Ascending aorta (tissue), 2 donors: Measurements from ENCODE around the gene MME. TPM values are rescaled to one million over a fixed set of nuclear protein-coding genes. Genes with fewer than 3 reads are reported as not detected.
A peak's percentile ranks its signal among the peaks of the same experiment; 100 is the strongest.

Experiments
- DNase-seq, 2 donors: peaks; one replicate each; pipeline ENCODE4 v3.0.0-alpha.2; 2019; ENCODE audit warnings: low spot score in 2 of 2
- H3K27ac ChIP-seq, 2 donors: fragments of 200-600 bp; sonication (generic); one replicate each; pipeline ENCODE4 v1.5.1; 2016 to 2017; ENCODE audit warnings: mild to moderate bottlenecking in 1 of 2
- H3K27me3 ChIP-seq: fragments of 200-600 bp; sonication (generic); one replicate; pipeline ENCODE4 v1.5.1; 2017
- H3K36me3 ChIP-seq, 2 donors: fragments of 200-600 bp; sonication (generic); one replicate each; pipeline ENCODE4 v1.5.1; 2016
- H3K4me1 ChIP-seq, 2 donors: fragments of 200-600 bp; sonication (generic); one replicate each; pipeline ENCODE4 v1.5.1; 2016 to 2017; ENCODE audit warnings: mild to moderate bottlenecking in 1 of 2
- H3K4me3 ChIP-seq, 2 donors: fragments of 200-600 bp; sonication (generic); one replicate each; pipeline ENCODE4 v1.5.1; 2016 to 2017; ENCODE audit warnings: mild to moderate bottlenecking in 1 of 2
- H3K9me3 ChIP-seq, 2 donors: fragments of 200-600 bp; sonication (generic); one replicate each; pipeline ENCODE4 v1.5.1; 2016
- intact Hi-C: fragments of 100-400 bp; cut with DNase I; formaldehyde crosslinking; loops from one replicate; pipeline ENCODE4 v1.15.1; 2023
- total RNA-seq: library from RNA; depleted of rRNA; stranded (reverse); fragments of >200 nt; gene quantifications from one replicate; pipeline ENCODE4 v1.1.0, GENCODE V29; 2016
- TF ChIP-seq, protein P1 (sequence below), 3 experiments: fragments of 200-600 bp in 2 of 3; fragments of 450-650 bp in 1 of 3; sonication (generic) in 2 of 3; IDR thresholded peaks; one replicate each; pipeline ENCODE4 v1.5.1; 2016 to 2019; ENCODE audit warnings: antibody characterized with exemption in 3 of 3, mild to moderate bottlenecking in 1 of 3, moderate library complexity in 1 of 3

The MME gene
- total RNA-seq, 1 donor from 2014 or later = 1.5 TPM

DNA sequence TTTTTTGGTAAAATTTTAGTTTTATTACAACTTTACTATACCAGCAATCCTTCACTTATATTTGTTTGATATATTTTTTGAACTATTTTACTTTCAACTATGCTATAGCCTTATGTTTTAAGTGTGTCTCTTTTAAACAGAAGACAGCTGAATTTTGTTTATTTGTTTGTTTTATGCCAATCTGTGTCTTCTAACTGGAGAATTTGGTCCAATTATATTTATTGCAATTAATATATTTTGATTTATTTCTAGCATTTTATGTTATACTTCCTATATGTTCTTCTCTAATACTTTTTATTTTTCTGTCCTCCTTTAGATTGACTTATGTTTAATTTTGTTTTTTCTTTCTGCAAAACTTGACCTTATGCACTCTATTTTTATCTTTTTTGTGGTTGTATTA lies 4.9 kb upstream of the MME start:
- DNase-seq = no peak
- peaks cover 0 to 13% of the 10 kb centered on the region in 2 donors for H3K4me1 ChIP-seq

DNA sequence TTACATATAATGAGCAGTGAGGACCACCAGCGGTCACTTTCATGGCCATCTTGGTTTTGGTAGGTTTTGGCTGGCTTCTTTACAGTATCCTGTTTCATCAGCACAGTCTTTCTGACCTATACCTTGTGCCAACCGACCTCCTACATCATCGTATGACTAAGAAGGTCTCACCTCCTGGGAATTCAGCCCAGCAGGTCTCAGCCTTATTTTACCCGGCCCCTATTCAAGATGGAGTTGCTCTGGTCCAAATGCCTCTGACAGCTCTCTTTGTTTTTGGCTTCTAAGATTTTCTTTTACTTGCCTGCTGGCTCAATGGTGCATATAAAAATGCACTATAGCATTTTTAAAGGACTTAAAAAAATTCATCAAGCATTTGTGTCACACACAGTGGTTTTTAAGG lies 3.2 kb upstream of the MME start:
- H3K36me3 ChIP-seq = no peaks in the 10 kb centered on the region
- H3K4me3 ChIP-seq = no peak overlapping the region
- H3K27ac ChIP-seq = no peak overlapping the region
- intact Hi-C loops = no loop called here
- no peaks in the 10 kb centered on the region for H3K27me3 ChIP-seq
- DNase-seq = no peak
- peaks cover 0 to 10% of the 10 kb centered on the region in 2 donors for H3K9me3 ChIP-seq
- TF ChIP-seq, protein P1, sequence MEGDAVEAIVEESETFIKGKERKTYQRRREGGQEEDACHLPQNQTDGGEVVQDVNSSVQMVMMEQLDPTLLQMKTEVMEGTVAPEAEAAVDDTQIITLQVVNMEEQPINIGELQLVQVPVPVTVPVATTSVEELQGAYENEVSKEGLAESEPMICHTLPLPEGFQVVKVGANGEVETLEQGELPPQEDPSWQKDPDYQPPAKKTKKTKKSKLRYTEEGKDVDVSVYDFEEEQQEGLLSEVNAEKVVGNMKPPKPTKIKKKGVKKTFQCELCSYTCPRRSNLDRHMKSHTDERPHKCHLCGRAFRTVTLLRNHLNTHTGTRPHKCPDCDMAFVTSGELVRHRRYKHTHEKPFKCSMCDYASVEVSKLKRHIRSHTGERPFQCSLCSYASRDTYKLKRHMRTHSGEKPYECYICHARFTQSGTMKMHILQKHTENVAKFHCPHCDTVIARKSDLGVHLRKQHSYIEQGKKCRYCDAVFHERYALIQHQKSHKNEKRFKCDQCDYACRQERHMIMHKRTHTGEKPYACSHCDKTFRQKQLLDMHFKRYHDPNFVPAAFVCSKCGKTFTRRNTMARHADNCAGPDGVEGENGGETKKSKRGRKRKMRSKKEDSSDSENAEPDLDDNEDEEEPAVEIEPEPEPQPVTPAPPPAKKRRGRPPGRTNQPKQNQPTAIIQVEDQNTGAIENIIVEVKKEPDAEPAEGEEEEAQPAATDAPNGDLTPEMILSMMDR (IDR thresholded peaks at IDR 0.05) = no peak
- peaks cover 0 to 13% of the 10 kb centered on the region in 2 donors for H3K4me1 ChIP-seq

More for the DNA sequence above, 4.9 kb upstream of the MME start:
- H3K9me3 ChIP-seq = peaks cover 0 to 10% of the 10 kb centered on the region in 2 donors
- intact Hi-C loops = no loop called here
- H3K27me3 ChIP-seq = no peaks in the 10 kb centered on the region
- no peaks in the 10 kb centered on the region for H3K36me3 ChIP-seq
- no peak overlapping the region for H3K27ac ChIP-seq
- H3K4me3 ChIP-seq = no peak overlapping the region
- TF ChIP-seq, protein P1 (IDR thresholded peaks at IDR 0.05) = no peak

DNA sequence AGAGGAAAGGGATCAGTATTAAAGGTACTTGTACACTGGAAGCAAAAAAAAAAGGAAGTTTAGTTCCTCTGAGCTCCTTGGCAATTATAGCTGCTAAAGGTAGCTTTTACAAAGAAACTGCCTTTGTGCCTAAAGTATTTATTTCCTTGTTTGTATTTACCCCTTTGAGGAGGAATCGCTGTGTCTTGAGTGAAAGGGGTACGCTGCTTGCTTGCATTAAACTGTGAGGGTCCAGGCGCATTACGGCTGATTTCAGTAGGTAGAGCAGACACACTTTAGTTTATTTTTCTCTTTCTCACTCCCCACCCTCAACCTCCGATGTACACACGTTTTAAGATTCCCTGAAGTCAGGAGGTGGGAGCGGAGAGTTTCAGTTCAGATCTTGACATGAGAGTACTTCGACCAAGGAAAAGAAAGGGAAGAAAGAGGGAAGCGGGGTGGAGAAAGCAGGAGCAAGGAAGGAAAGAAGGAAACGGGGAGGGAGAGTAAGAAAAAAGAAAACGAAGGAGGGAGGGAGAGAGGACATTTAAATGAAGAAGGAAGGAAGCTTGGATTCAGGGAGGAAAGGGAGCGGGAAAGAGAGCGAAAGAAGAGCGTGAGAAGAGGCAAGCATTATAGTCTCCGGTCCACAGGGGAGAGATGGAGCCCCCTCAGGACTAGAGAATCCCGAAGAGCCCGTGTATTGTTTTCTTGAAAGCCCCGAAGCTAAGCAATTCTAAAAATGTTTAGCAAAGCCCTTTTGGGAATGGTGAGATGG lies 1.2 kb upstream of the MME start:
- Histone ChIP-seq H3K4me1 (peaks cover 0 to 13% of the 10 kb centered on the region in 2 donors), H3K27me3 (no peaks in the 10 kb centered on the region), H3K36me3 (no peaks in the 10 kb centered on the region), H3K27ac (no peak overlapping the region), H3K9me3 (peaks cover 0 to 10% of the 10 kb centered on the region in 2 donors), H3K4me3 (peak overlapping the region; percentile 62 to 69)
- TF ChIP-seq, protein P1 (IDR thresholded peaks at IDR 0.05) = no peak
- intact Hi-C loops = no loop called here
- DNase-seq = no peak

DNA sequence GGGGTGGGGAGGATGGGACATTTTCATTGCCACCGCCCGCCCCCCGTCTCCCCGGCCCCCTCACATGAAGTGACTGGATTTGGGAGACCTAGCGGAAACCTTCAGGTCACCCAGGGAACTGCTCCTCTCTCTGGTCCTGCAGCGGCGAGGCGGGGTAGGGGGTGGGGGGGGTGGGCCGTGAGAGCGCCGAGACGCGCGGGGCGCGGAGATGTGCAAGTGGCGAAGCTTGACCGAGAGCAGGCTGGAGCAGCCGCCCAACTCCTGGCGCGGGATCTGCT lies 712 bp upstream of the MME start:
- Histone ChIP-seq H3K4me1 (peaks cover 0 to 13% of the 10 kb centered on the region in 2 donors), H3K36me3 (no peaks in the 10 kb centered on the region), H3K9me3 (peaks cover 0 to 10% of the 10 kb centered on the region in 2 donors), H3K4me3 (peak overlapping the region; percentile 62 to 69), H3K27ac (no peak overlapping the region), H3K27me3 (no peaks in the 10 kb centered on the region)
- intact Hi-C loops = no loop called here
- TF ChIP-seq, protein P1 (IDR thresholded peaks at IDR 0.05) = no peak
- DNase-seq = no peak

DNA sequence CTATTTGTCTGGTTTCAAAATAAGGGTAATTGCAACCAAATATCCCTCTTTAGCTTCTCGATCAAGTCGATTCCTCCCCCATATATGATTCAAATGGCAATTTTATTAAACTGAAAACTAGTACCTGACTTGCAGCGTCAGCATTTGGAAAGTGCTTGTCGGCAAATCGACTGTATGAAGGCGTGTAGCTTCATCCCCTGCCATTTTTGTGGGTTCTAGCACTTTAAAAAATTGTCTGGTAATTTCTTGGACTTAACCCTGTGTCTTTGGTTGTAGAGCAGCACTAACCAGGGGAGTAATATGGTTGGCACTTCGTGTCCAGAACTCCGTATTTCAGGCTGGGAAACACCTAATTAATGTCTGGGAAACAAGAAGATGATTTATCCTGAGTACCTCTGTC lies 573 bp downstream of the MME start:
- Histone ChIP-seq H3K4me1 (peaks cover 0 to 13% of the 10 kb centered on the region in 2 donors), H3K27ac (no peak overlapping the region), H3K36me3 (no peaks in the 10 kb centered on the region), H3K4me3 (peak overlapping the region; percentile 62 to 69), H3K9me3 (peaks cover 0 to under 1% of the 10 kb centered on the region in 2 donors), H3K27me3 (no peaks in the 10 kb centered on the region)
- intact Hi-C loops = no loop called here
- TF ChIP-seq, protein P1 (IDR thresholded peaks at IDR 0.05) = no peak
- DNase-seq = no peak
